ENCODE measurements around the gene EML1. TPM values are rescaled to one million over a fixed set of nuclear protein-coding genes. Genes with fewer than 3 reads are reported as not detected.

EML1 gene
- total RNA-seq, 2 experiments from 2014 or later, result 1.7 TPM

- DNase-seq, result peak; percentile 41
- Mint-ChIP-seq H3K36me3 (ENCODE audit: low read depth) (no peaks in the 10 kb centered on the region), H3K27ac (no peak overlapping the region), H3K4me3 (no peak overlapping the region), H3K27me3 (peaks cover 22% of the 10 kb centered on the region), H3K9me3 (ENCODE audit: low read depth) (no peaks in the 10 kb centered on the region), H3K4me1 (peaks cover 15% of the 10 kb centered on the region)
- ATAC-seq, result peak; percentile 64
- POLR2A ChIA-PET, result no interaction called here
- intact Hi-C loops (cut with DNase I, micrococcal nuclease), result no loop called here
- CTCF ChIA-PET, result interaction anchor here (1.2 to 2.3 kb wide), 2 partner anchors 16 to 23 kb away, joined by 5 to 7 read pairs; no protein-coding TSS in a partner anchor
These were observed 19.4 kb upstream of the EML1 start for GRCh38 chr14:99773521-99774497.

GRCh38 chr14:99774556-99775307, 18.5 kb upstream of the EML1 start:
- intact Hi-C loops (cut with DNase I, micrococcal nuclease), result no loop called here
- Mint-ChIP-seq H3K36me3 (ENCODE audit: low read depth) (no peaks in the 10 kb centered on the region), H3K27me3 (peaks cover 26% of the 10 kb centered on the region), H3K9me3 (ENCODE audit: low read depth) (peaks cover 6% of the 10 kb centered on the region), H3K27ac (peak overlapping the region; percentile 35), H3K4me3 (no peak overlapping the region), H3K4me1 (peaks cover 15% of the 10 kb centered on the region)
- ChIA-PET CTCF (interaction anchor here (2.3 kb wide), 1 partner anchor 15 kb away, joined by 5 read pairs; no protein-coding TSS in a partner anchor), POLR2A (no interaction called here)
- DNase-seq, result no peak
- peak; percentile 70 for ATAC-seq

- Mint-ChIP-seq H3K27me3 (peaks cover 26% of the 10 kb centered on the region), H3K4me3 (no peak overlapping the region), H3K36me3 (ENCODE audit: low read depth) (no peaks in the 10 kb centered on the region), H3K27ac (peak overlapping the region; percentile 35), H3K9me3 (ENCODE audit: low read depth) (peaks cover 6% of the 10 kb centered on the region), H3K4me1 (peaks cover 15% of the 10 kb centered on the region)
- CTCF ChIA-PET, result interaction anchor here (1.1 to 2.3 kb wide), 2 partner anchors 14 to 45 kb away, joined by 3 to 5 read pairs; no protein-coding TSS in a partner anchor
- DNase-seq (no peak), ATAC-seq (no peak)
- intact Hi-C loops (cut with DNase I, micrococcal nuclease), result no loop called here
- POLR2A ChIA-PET, result no interaction called here
These were observed 17.9 kb upstream of the EML1 start for GRCh38 chr14:99775351-99775750.

GRCh38 chr14:99777951-99778350, 15.3 kb upstream of the EML1 start:
- intact Hi-C loops (cut with DNase I, micrococcal nuclease), result no loop called here
- H3K36me3 Mint-ChIP-seq (ENCODE audit: low read depth), result no peaks in the 10 kb centered on the region
- H3K27ac Mint-ChIP-seq, result no peak overlapping the region
- ChIA-PET POLR2A (no interaction called here), CTCF (interaction anchor here (0.8 kb wide), 1 partner anchor 20 kb away, joined by 3 read pairs; no protein-coding TSS in a partner anchor)
- peaks cover 13% of the 10 kb centered on the region for H3K4me1 Mint-ChIP-seq
- peaks cover 6% of the 10 kb centered on the region for H3K9me3 Mint-ChIP-seq (ENCODE audit: low read depth)
- H3K4me3 Mint-ChIP-seq, result no peak overlapping the region
- DNase-seq (no peak), ATAC-seq (no peak)
- H3K27me3 Mint-ChIP-seq, result peaks cover 37% of the 10 kb centered on the region

GRCh38 chr14:99779751-99780150, 13.5 kb upstream of the EML1 start:
- ChIA-PET POLR2A (no interaction called here), CTCF (interaction anchor here (0.6 kb wide), 1 partner anchor 35 kb away, joined by 6 read pairs; no protein-coding TSS in a partner anchor)
- Mint-ChIP-seq H3K4me3 (no peak overlapping the region), H3K9me3 (ENCODE audit: low read depth) (peaks cover 6% of the 10 kb centered on the region), H3K4me1 (peaks cover 5% of the 10 kb centered on the region), H3K27me3 (peaks cover 36% of the 10 kb centered on the region), H3K36me3 (ENCODE audit: low read depth) (no peaks in the 10 kb centered on the region), H3K27ac (no peak overlapping the region)
- intact Hi-C loops (cut with DNase I, micrococcal nuclease), result no loop called here
- DNase-seq (no peak), ATAC-seq (peak; percentile 83)

- no peak overlapping the region for H3K4me3 Mint-ChIP-seq
These were observed 12.5 kb upstream of the EML1 start for GRCh38 chr14:99780690-99781089.

GRCh38 chr14:99781091-99781490, 12.1 kb upstream of the EML1 start:
- peaks cover 32% of the 10 kb centered on the region for H3K27me3 Mint-ChIP-seq
- H3K9me3 Mint-ChIP-seq (ENCODE audit: low read depth), result peaks cover 6% of the 10 kb centered on the region
- intact Hi-C loops (cut with DNase I, micrococcal nuclease), result no loop called here
- ATAC-seq, result no peak
- POLR2A ChIA-PET, result no interaction called here
- no peak overlapping the region for H3K4me3 Mint-ChIP-seq
- no peak for DNase-seq
- H3K36me3 Mint-ChIP-seq (ENCODE audit: low read depth), result no peaks in the 10 kb centered on the region
- H3K27ac Mint-ChIP-seq, result no peak overlapping the region
- CTCF ChIA-PET, result interaction anchor here (0.7 kb wide), 1 partner anchor 8 kb away, joined by 3 read pairs; no protein-coding TSS in a partner anchor
- no peaks in the 10 kb centered on the region for H3K4me1 Mint-ChIP-seq

More at GRCh38 chr14:99780690-99781089, 12.5 kb upstream of the EML1 start:
- peaks cover 32% of the 10 kb centered on the region for H3K27me3 Mint-ChIP-seq
- ATAC-seq (no peak), DNase-seq (no peak)
- H3K36me3 Mint-ChIP-seq (ENCODE audit: low read depth), result no peaks in the 10 kb centered on the region
- H3K4me1 Mint-ChIP-seq, result no peaks in the 10 kb centered on the region
- intact Hi-C loops (cut with DNase I, micrococcal nuclease), result no loop called here
- CTCF ChIA-PET, result interaction anchor here (0.7 kb wide), 1 partner anchor 9 kb away, joined by 3 read pairs; no protein-coding TSS in a partner anchor
- H3K9me3 Mint-ChIP-seq (ENCODE audit: low read depth), result peaks cover 6% of the 10 kb centered on the region
- H3K27ac Mint-ChIP-seq, result no peak overlapping the region
- POLR2A ChIA-PET, result no interaction called here

- intact Hi-C loops (cut with DNase I, micrococcal nuclease), result no loop called here
- H3K4me3 Mint-ChIP-seq, result no peak overlapping the region
- no peaks in the 10 kb centered on the region for H3K36me3 Mint-ChIP-seq (ENCODE audit: low read depth)
- no peak overlapping the region for H3K27ac Mint-ChIP-seq
- POLR2A ChIA-PET, result no interaction called here
- H3K4me1 Mint-ChIP-seq, result no peaks in the 10 kb centered on the region
- ATAC-seq (no peak), DNase-seq (no peak)
- peaks cover 30% of the 10 kb centered on the region for H3K27me3 Mint-ChIP-seq
- H3K9me3 Mint-ChIP-seq (ENCODE audit: low read depth), result peaks cover 6% of the 10 kb centered on the region
- CTCF ChIA-PET, result no interaction called here
These were observed 11.2 kb upstream of the EML1 start for GRCh38 chr14:99781853-99782610.

- Mint-ChIP-seq H3K36me3 (ENCODE audit: low read depth) (no peaks in the 10 kb centered on the region), H3K27me3 (peaks cover 16% of the 10 kb centered on the region), H3K4me3 (no peak overlapping the region), H3K9me3 (ENCODE audit: low read depth) (peaks cover 1% of the 10 kb centered on the region), H3K4me1 (peaks cover 3% of the 10 kb centered on the region), H3K27ac (no peak overlapping the region)
- CTCF ChIA-PET, result no interaction called here
- DNase-seq (no peak), ATAC-seq (no peak)
- intact Hi-C loops (cut with DNase I, micrococcal nuclease), result no loop called here
- POLR2A ChIA-PET, result no interaction called here
These were observed 8.7 kb upstream of the EML1 start for GRCh38 chr14:99784508-99784907.

- no peak overlapping the region for H3K4me3 Mint-ChIP-seq
- intact Hi-C loops (cut with DNase I, micrococcal nuclease), result no loop called here
- DNase-seq (no peak), ATAC-seq (no peak)
- H3K27ac Mint-ChIP-seq, result no peak overlapping the region
- peaks cover 14% of the 10 kb centered on the region for H3K27me3 Mint-ChIP-seq
- ChIA-PET POLR2A (no interaction called here), CTCF (no interaction called here)
- H3K4me1 Mint-ChIP-seq, result peaks cover 12% of the 10 kb centered on the region
- no peaks in the 10 kb centered on the region for H3K36me3 Mint-ChIP-seq (ENCODE audit: low read depth)
- no peaks in the 10 kb centered on the region for H3K9me3 Mint-ChIP-seq (ENCODE audit: low read depth)
These were observed 7.8 kb upstream of the EML1 start for GRCh38 chr14:99785426-99785825.

GRCh38 chr14:99786511-99786989, 6.7 kb upstream of the EML1 start:
- DNase-seq (no peak), ATAC-seq (no peak)
- Mint-ChIP-seq H3K4me1 (peaks cover 20% of the 10 kb centered on the region), H3K27ac (no peak overlapping the region), H3K27me3 (peaks cover 5% of the 10 kb centered on the region), H3K4me3 (no peak overlapping the region), H3K9me3 (ENCODE audit: low read depth) (no peaks in the 10 kb centered on the region), H3K36me3 (ENCODE audit: low read depth) (no peaks in the 10 kb centered on the region)
- intact Hi-C loops (cut with DNase I, micrococcal nuclease), result no loop called here
- POLR2A ChIA-PET, result no interaction called here
- CTCF ChIA-PET, result no interaction called here

Measured in activated CD4-positive, alpha-beta T cell treated with anti-CD3 and anti-CD28 coated beads for 36 hours (primary cell).